ENCODE data around the gene IFNG. TPM values are rescaled to one million over a fixed set of nuclear protein-coding genes. Genes with fewer than 3 reads are reported as not detected.

Gene IFNG
- total RNA-seq, 1 donor from 2014 or later, result not detected

- Mint-ChIP-seq H3K4me3 (ENCODE audit: unreplicated experiment) (no peak overlapping the region), H3K27ac (ENCODE audit: unreplicated experiment) (no peak overlapping the region), H3K27me3 (ENCODE audit: low read depth, unreplicated experiment) (no peaks in the 10 kb centered on the region), H3K4me1 (ENCODE audit: low read depth, unreplicated experiment) (no peaks in the 10 kb centered on the region), H3K9me3 (ENCODE audit: unreplicated experiment) (peaks cover 16% of the 10 kb centered on the region), H3K36me3 (ENCODE audit: low read depth, unreplicated experiment) (no peaks in the 10 kb centered on the region)
- H3K4me3 ChIP-seq (ENCODE audit: insufficient read depth, low read depth, low read length), result no peak overlapping the region
- FAIRE-seq, result no peak
- no peak overlapping the region for H3K27ac ChIP-seq (ENCODE audit: low read depth, low read length)
- no peaks in the 10 kb centered on the region for H3K79me2 ChIP-seq (ENCODE audit: insufficient read depth, low read length)
- H3K27me3 ChIP-seq (ENCODE audit: insufficient read depth, low read length), result peaks cover 8% of the 10 kb centered on the region
- no peaks in the 10 kb centered on the region for H3K4me1 ChIP-seq (ENCODE audit: insufficient read depth, low read length)
- H3K36me3 ChIP-seq (ENCODE audit: insufficient read depth, low read length), result no peaks in the 10 kb centered on the region
- TF ChIP-seq CTCF (IDR thresholded peaks at IDR 0.05; ENCODE audit: insufficient read depth, low read depth, low read length), result no peak
- TF ChIP-seq EZH2 (IDR thresholded peaks at IDR 0.05; ENCODE audit: insufficient read depth, low read length), result no peak
- DNase-seq (ENCODE audit: low read depth), result no peak
- no peak overlapping the region for H2AFZ ChIP-seq (ENCODE audit: low read depth, low read length)
- H3K4me2 ChIP-seq (ENCODE audit: low read length), result no peak overlapping the region
- H3K9ac ChIP-seq (ENCODE audit: low read length), result no peak overlapping the region
- H4K20me1 ChIP-seq (ENCODE audit: insufficient read depth, low read length), result no peaks in the 10 kb centered on the region
- H3K9me3 ChIP-seq (ENCODE audit: insufficient read depth, low read depth, low read length), result peaks cover 4% of the 10 kb centered on the region
These were observed 24.0 kb downstream of the IFNG start for GRCh38 chr12:68135520-68135919.

- Histone ChIP-seq H3K9ac (ENCODE audit: low read length) (no peak overlapping the region), H3K9me3 (ENCODE audit: insufficient read depth, low read depth, low read length) (peaks cover 4% of the 10 kb centered on the region), H4K20me1 (ENCODE audit: insufficient read depth, low read length) (no peaks in the 10 kb centered on the region), H3K27ac (ENCODE audit: low read depth, low read length) (no peak overlapping the region), H3K4me2 (ENCODE audit: low read length) (no peak overlapping the region), H3K4me1 (ENCODE audit: insufficient read depth, low read length) (no peaks in the 10 kb centered on the region), H3K79me2 (ENCODE audit: insufficient read depth, low read length) (no peaks in the 10 kb centered on the region), H3K27me3 (ENCODE audit: insufficient read depth, low read length) (no peaks in the 10 kb centered on the region), H2AFZ (ENCODE audit: low read depth, low read length) (no peak overlapping the region), H3K4me3 (ENCODE audit: insufficient read depth, low read depth, low read length) (no peak overlapping the region), H3K36me3 (ENCODE audit: insufficient read depth, low read length) (no peaks in the 10 kb centered on the region)
- TF ChIP-seq EZH2 (IDR thresholded peaks at IDR 0.05; ENCODE audit: insufficient read depth, low read length) (no peak), CTCF (IDR thresholded peaks at IDR 0.05; ENCODE audit: insufficient read depth, low read depth, low read length) (no peak)
- Mint-ChIP-seq H3K27ac (ENCODE audit: unreplicated experiment) (peak overlapping the region; percentile 67), H3K4me3 (ENCODE audit: unreplicated experiment) (no peak overlapping the region), H3K36me3 (ENCODE audit: low read depth, unreplicated experiment) (no peaks in the 10 kb centered on the region), H3K9me3 (ENCODE audit: unreplicated experiment) (peaks cover 21% of the 10 kb centered on the region), H3K27me3 (ENCODE audit: low read depth, unreplicated experiment) (no peaks in the 10 kb centered on the region), H3K4me1 (ENCODE audit: low read depth, unreplicated experiment) (no peaks in the 10 kb centered on the region)
- FAIRE-seq (no peak), DNase-seq (ENCODE audit: low read depth) (no peak)
These were observed 27.6 kb downstream of the IFNG start for GRCh38 chr12:68131867-68132414.

GRCh38 chr12:68129979-68130378, 29.6 kb downstream of the IFNG start:
- DNase-seq (ENCODE audit: low read depth) (no peak), FAIRE-seq (no peak)
- no peaks in the 10 kb centered on the region for H3K27me3 ChIP-seq (ENCODE audit: insufficient read depth, low read length)
- no peak overlapping the region for H3K27ac ChIP-seq (ENCODE audit: low read depth, low read length)
- no peak overlapping the region for H3K4me3 ChIP-seq (ENCODE audit: insufficient read depth, low read depth, low read length)
- no peak for TF ChIP-seq EZH2 (IDR thresholded peaks at IDR 0.05; ENCODE audit: insufficient read depth, low read length)
- no peak for TF ChIP-seq CTCF (IDR thresholded peaks at IDR 0.05; ENCODE audit: insufficient read depth, low read depth, low read length)
- no peak overlapping the region for H2AFZ ChIP-seq (ENCODE audit: low read depth, low read length)
- Mint-ChIP-seq H3K36me3 (ENCODE audit: low read depth, unreplicated experiment) (no peaks in the 10 kb centered on the region), H3K4me3 (ENCODE audit: unreplicated experiment) (no peak overlapping the region), H3K27me3 (ENCODE audit: low read depth, unreplicated experiment) (no peaks in the 10 kb centered on the region), H3K9me3 (ENCODE audit: unreplicated experiment) (peaks cover 21% of the 10 kb centered on the region), H3K27ac (ENCODE audit: unreplicated experiment) (no peak overlapping the region), H3K4me1 (ENCODE audit: low read depth, unreplicated experiment) (no peaks in the 10 kb centered on the region)
- no peak overlapping the region for H3K4me2 ChIP-seq (ENCODE audit: low read length)
- H3K9me3 ChIP-seq (ENCODE audit: insufficient read depth, low read depth, low read length), result peaks cover 4% of the 10 kb centered on the region
- H3K9ac ChIP-seq (ENCODE audit: low read length), result no peak overlapping the region
- no peaks in the 10 kb centered on the region for H3K79me2 ChIP-seq (ENCODE audit: insufficient read depth, low read length)
- H3K4me1 ChIP-seq (ENCODE audit: insufficient read depth, low read length), result no peaks in the 10 kb centered on the region
- no peaks in the 10 kb centered on the region for H3K36me3 ChIP-seq (ENCODE audit: insufficient read depth, low read length)
- H4K20me1 ChIP-seq (ENCODE audit: insufficient read depth, low read length), result no peaks in the 10 kb centered on the region
